Urinary bladder (tissue), 4 donors: ENCODE results near the gene FBH1. TPM values are rescaled to one million over a fixed set of nuclear protein-coding genes. Genes with fewer than 3 reads are reported as not detected.

Experiments
- DNase-seq: peaks from one replicate; pipeline ENCODE4 v3.0.0-alpha.2; 2015; ENCODE audit errors: extremely low spot score
- H3K27ac ChIP-seq: one replicate; pipeline ENCODE4 v1.5.1; 2013; ENCODE audit warnings: low read depth, mild to moderate bottlenecking, moderate library complexity
- H3K36me3 ChIP-seq: one replicate; pipeline ENCODE4 v1.6.1; 2013; ENCODE audit warnings: mild to moderate bottlenecking, moderate library complexity; ENCODE audit not compliant: insufficient read depth
- H3K4me1 ChIP-seq: one replicate; pipeline ENCODE4 v1.6.1; 2013; ENCODE audit warnings: mild to moderate bottlenecking, moderate library complexity; ENCODE audit not compliant: insufficient read depth
- H3K4me3 ChIP-seq: one replicate; pipeline ENCODE4 v1.5.1; 2013; ENCODE audit warnings: low read depth, low read length
- WGBS: extraction: QIAGEN DNeasy Blood & Tissue Kit; methylation state at CpG from one replicate; pipeline ENCODE4 v1.1.7; 2013; 5-methylcytosine and 5-hydroxymethylcytosine counted together
- polyA plus RNA-seq: library from polyadenylated mRNA; stranded (reverse); fragments of 200-250 nt; gene quantifications from one replicate; pipeline ENCODE4 v1.2.3, GENCODE V29; 2013
- total RNA-seq: library from RNA; depleted of rRNA; stranded (reverse); fragments of >200 nt; gene quantifications from one replicate; pipeline ENCODE4 v1.2.3, GENCODE V29; 2014
- donor health status: healthy with polysubstance abuse.
- donor health status: healthy.

Gene FBH1
- total and polyA plus RNA-seq, 2 donors: 57.4 to 65.7 TPM

GRCh38 chr10:5983774-5984173 is 93.7 kb downstream of the FBH1 start:
- WGBS: 53% methylated on average over 9 of the region's 9 CpGs
- H3K4me1 ChIP-seq: no peaks in the 10 kb centered on the region
- no peak overlapping the region for H3K4me3 ChIP-seq
- DNase-seq: no peak
- H3K27ac ChIP-seq: no peak overlapping the region
- H3K36me3 ChIP-seq: no peaks in the 10 kb centered on the region

DNA sequence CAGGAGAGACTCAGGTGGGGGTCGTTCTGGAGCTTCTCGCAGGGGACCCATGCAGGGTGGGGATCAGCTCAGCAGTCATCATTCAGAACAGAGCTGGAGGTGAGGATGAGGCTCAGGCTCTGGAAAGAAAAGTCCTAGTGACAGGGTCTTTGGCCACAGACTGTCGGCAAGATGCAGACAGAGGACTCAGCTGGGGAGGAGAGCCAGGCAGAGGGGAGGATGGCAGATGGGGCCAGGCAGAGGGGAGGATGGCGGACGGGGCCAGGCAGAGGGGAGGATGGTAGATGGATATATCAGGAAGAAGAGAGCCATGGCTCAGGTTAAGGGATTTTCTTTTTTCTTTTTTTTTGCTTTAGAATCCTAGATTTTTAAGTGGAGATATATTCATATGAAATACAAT is 95.0 kb downstream of the FBH1 start:
- Histone ChIP-seq H3K27ac (no peak overlapping the region), H3K4me1 (no peaks in the 10 kb centered on the region), H3K36me3 (no peaks in the 10 kb centered on the region), H3K4me3 (no peak overlapping the region)
- DNase-seq: no peak
- 85% methylated on average over 5 of the region's 5 CpGs for WGBS

Other genes starting within 250 kb of the FBH1 start
- gene ASB13, start 223.6 kb upstream of the FBH1 start, total RNA-seq: 8.7 TPM
- 32.4 TPM for gene ASB13, start 223.6 kb upstream of the FBH1 start, polyA plus RNA-seq
- 141 TPM for gene TASOR2, start 205.4 kb upstream of the FBH1 start, total RNA-seq
- 20.4 TPM for gene TASOR2, start 205.4 kb upstream of the FBH1 start, polyA plus RNA-seq
- gene GDI2, start 76.8 kb upstream of the FBH1 start, total RNA-seq: 385 TPM
- 140 TPM for gene GDI2, start 76.8 kb upstream of the FBH1 start, polyA plus RNA-seq
- 8.8 TPM for gene ANKRD16, start 350 bp upstream of the FBH1 start, total RNA-seq
- gene ANKRD16, start 350 bp upstream of the FBH1 start, polyA plus RNA-seq: 9.3 TPM
- 3.5 TPM for gene IL15RA, start 87.3 kb downstream of the FBH1 start, total RNA-seq
- gene IL15RA, start 87.3 kb downstream of the FBH1 start, polyA plus RNA-seq: 50.2 TPM
- gene IL2RA, start 172.1 kb downstream of the FBH1 start, total RNA-seq: 0.37 TPM
- 0.87 TPM for gene IL2RA, start 172.1 kb downstream of the FBH1 start, polyA plus RNA-seq
- 59.6 TPM for gene RBM17, start 198.8 kb downstream of the FBH1 start, total RNA-seq
- gene RBM17, start 198.8 kb downstream of the FBH1 start, polyA plus RNA-seq: 58.3 TPM